ENCODE measurements around the gene HSD3B7. TPM values are rescaled to one million over a fixed set of nuclear protein-coding genes. Genes with fewer than 3 reads are reported as not detected.

The HSD3B7 gene
- total RNA-seq, 4 donors from 2014 or later: 7.0 to 31.8 (median 29.6) TPM

DNA sequence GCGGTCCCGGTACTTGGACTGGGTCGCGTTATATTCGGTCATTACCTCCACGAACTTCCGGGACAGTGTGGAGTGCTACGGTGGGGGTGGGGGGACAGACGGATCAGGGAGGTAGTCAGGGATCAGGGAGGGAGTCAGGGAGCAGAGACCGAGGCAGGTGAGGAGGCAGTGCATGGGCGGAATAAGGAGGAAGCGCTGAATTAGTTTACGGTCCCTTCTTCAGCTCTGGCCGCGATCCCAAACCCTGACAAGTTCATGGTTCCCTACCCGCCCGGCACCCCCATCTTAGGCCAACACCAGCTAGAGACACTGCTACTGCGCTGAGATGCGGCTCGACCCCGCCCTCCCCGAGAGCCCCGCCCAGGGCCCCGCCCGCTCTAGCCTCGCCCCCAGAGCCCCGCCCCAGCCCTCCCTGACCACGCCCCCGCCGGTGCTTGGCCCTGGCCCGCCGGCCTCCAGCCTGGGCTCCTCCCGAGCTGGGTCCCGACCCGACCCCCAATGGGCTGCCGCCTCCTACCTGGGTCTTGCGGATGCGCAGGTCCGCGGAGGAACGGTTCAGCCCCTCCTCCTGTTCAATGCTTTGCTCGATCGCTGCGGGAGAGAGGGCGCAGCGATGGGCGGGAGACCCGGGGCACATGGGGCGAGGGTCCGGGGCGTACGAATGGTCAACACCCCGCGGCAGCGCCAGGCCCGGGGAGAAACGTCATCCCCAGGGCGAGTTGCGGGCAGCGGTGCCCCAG is 12.1 kb downstream of the HSD3B7 start:
- H3K27me3 ChIP-seq: peaks cover 5% of the 10 kb centered on the region
- in situ Hi-C loops (cut with MboI; ENCODE audit: low pct_ligation_motif_present in 1 of 4, low pct_unique_long_range_greater_than_20kb in 1 of 4, low sequenced_read_pairs in 3 of 4) (loop anchor here (10.0 to 25.0 kb wide), 5 partner anchors 165 to 865 kb away; partner anchors contain the start of genes ZNF843 (in 3 of the 4), COX6A2 (in 2 of the 4), ZNF267 (in 2 of the 4) and ARMC5 (in 1 of the 4)), intact Hi-C loops (cut with DNase I; ENCODE audit: low total_unique reads) (loop anchor here (1.0 kb wide), 1 partner anchor 46 kb away; no protein-coding TSS in a partner anchor)
- H3K4me3 ChIP-seq: peak overlapping the region; percentile 39 to 56 (median 48)
- DNase-seq: peak; percentile 87
- peaks cover 6 to 18% (median 13%) of the 10 kb centered on the region in 4 donors for H3K4me1 ChIP-seq
- H3K9me3 ChIP-seq: no peaks in the 10 kb centered on the region
- H3K36me3 ChIP-seq: no peaks in the 10 kb centered on the region
- peak overlapping the region; percentile 77 to 89 (median 81) for H3K27ac ChIP-seq
- 3% methylated on average over 35 of the region's 60 CpGs; no CpG with 5 or more reads in 1 of the 2 donors for WGBS, 2 donors (ENCODE audit: low coverage in 1 of 2)
- no peak for TF ChIP-seq CTCF (IDR thresholded peaks at IDR 0.05)
- TF ChIP-seq EP300 (IDR thresholded peaks at IDR 0.05; ENCODE audit: low read depth): no peak
- peak; percentile 66 to 74 (median 69) for TF ChIP-seq POLR2AphosphoS5 (IDR thresholded peaks at IDR 0.05)
- TF ChIP-seq POLR2A (IDR thresholded peaks at IDR 0.05): peak; percentile 62

DNA sequence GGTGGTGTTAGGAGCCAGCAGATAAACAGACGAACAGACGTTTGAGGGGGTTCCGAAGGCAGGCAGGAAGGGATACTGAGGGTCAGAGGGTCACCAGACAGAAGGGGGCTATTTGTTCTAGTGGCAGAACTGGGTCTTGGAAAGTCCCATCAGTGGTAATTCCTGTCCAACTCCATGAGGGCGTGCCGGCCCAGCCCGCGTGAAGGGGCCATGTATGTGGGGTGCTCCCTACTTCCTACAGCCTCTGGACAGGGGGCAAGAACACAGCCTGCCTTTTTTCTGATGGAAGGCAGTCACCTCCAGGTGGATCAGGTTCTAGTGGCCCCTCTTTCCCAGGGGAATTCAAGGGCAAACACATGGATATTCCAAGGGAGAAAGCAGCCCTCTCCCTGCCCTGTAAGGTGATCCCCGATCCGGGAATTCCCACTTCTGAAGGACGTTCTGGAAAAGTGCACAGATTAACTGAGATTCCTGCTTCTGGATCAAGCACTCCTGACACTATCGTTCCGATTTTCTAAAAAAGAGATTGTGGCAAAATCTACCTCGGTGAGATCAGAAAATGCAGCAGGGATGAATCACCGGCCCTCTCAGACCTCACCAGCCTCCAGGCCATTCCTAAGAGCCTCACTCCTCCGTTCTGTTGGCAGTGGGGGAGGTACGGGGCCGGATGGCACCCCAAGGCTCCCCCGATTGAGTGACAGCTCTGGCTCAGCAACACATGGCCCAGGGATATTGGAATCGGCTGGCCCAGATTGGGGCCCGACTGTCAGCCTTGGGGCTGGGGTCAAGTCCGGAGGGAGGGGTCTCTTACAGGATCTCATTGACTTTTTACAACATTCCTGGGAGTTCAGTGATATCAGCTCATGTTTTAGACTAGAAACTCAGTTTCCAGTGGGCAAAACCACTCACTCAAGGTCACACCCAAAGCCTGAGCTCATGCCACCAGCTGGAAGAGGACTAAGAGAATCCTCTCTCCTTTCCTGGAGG is 13.0 kb downstream of the HSD3B7 start:
- H3K27ac ChIP-seq: peak overlapping the region; percentile 77 to 89 (median 81)
- peaks cover 6 to 18% (median 13%) of the 10 kb centered on the region in 4 donors for H3K4me1 ChIP-seq
- no peaks in the 10 kb centered on the region for H3K9me3 ChIP-seq
- peak overlapping the region; percentile 39 to 50 (median 48) for H3K4me3 ChIP-seq
- 69% methylated on average over 21 of the region's 21 CpGs; no CpG with 5 or more reads in 1 of the 2 donors for WGBS, 2 donors (ENCODE audit: low coverage in 1 of 2)
- no peaks in the 10 kb centered on the region for H3K36me3 ChIP-seq
- peaks cover 5% of the 10 kb centered on the region for H3K27me3 ChIP-seq
- no peak for TF ChIP-seq EP300 (IDR thresholded peaks at IDR 0.05; ENCODE audit: low read depth)
- no peak for TF ChIP-seq POLR2A (IDR thresholded peaks at IDR 0.05)
- no peak for TF ChIP-seq CTCF (IDR thresholded peaks at IDR 0.05)
- no peak for TF ChIP-seq POLR2AphosphoS5 (IDR thresholded peaks at IDR 0.05)
- in situ Hi-C loops (cut with MboI; ENCODE audit: low pct_ligation_motif_present in 1 of 4, low pct_unique_long_range_greater_than_20kb in 1 of 4, low sequenced_read_pairs in 3 of 4) (loop anchor here (10.0 to 25.0 kb wide), 5 partner anchors 164 to 864 kb away; partner anchors contain the start of genes ZNF843 (in 3 of the 4), COX6A2 (in 2 of the 4), ZNF267 (in 2 of the 4) and ARMC5 (in 1 of the 4)), intact Hi-C loops (cut with DNase I; ENCODE audit: low total_unique reads) (no loop called here)
- no peak for DNase-seq

- WGBS, 2 donors (ENCODE audit: low coverage in 1 of 2): 71% methylated on average over 6 of the region's 6 CpGs; no CpG with 5 or more reads in 1 of the 2 donors
- Histone ChIP-seq H3K27me3 (peaks cover 5% of the 10 kb centered on the region), H3K27ac (no peak overlapping the region), H3K4me3 (no peak overlapping the region), H3K9me3 (no peaks in the 10 kb centered on the region), H3K4me1 (peaks cover 6 to 18% (median 13%) of the 10 kb centered on the region in 4 donors), H3K36me3 (no peaks in the 10 kb centered on the region)
- in situ Hi-C loops (cut with MboI; ENCODE audit: low pct_ligation_motif_present in 1 of 4, low pct_unique_long_range_greater_than_20kb in 1 of 4, low sequenced_read_pairs in 3 of 4): loop anchor here (10.0 to 25.0 kb wide), 5 partner anchors 163 to 863 kb away; partner anchors contain the start of genes ZNF843 (in 3 of the 4), COX6A2 (in 2 of the 4), ZNF267 (in 2 of the 4) and ARMC5 (in 1 of the 4)
- no peak for DNase-seq
- no peak for TF ChIP-seq POLR2AphosphoS5 (IDR thresholded peaks at IDR 0.05)
- TF ChIP-seq POLR2A (IDR thresholded peaks at IDR 0.05): no peak
- TF ChIP-seq EP300 (IDR thresholded peaks at IDR 0.05; ENCODE audit: low read depth): no peak
- TF ChIP-seq CTCF (IDR thresholded peaks at IDR 0.05): no peak
- intact Hi-C loops (cut with DNase I; ENCODE audit: low total_unique reads): no loop called here
These were observed 14.1 kb downstream of the HSD3B7 start for GRCh38 chr16:30998852-30999761.
